HG03066 (cell line): Measurements from ENCODE around the gene PLA2G15.
"Not testable (repeated sequence)": the region's sequence is repeated elsewhere in the genome, so short reads cannot be mapped to it uniquely, and the experiment has no call there.

ENCODE experiments used
- ATAC-seq: cut with Tn5 transposase; IDR thresholded peaks from one replicate; pipeline ENCODE4 v1.9.1; 2021; ENCODE audit warnings: low read depth; ENCODE audit not compliant: unreplicated experiment

Gene PLA2G15

GRCh38 chr16:68273896-68274295, 28.7 kb downstream of the PLA2G15 start:
- ATAC-seq = no peak

- no peak for ATAC-seq
Observed at GRCh38 chr16:68274441-68274840, 29.3 kb downstream of the PLA2G15 start.

GRCh38 chr16:68275611-68276191, 30.5 kb downstream of the PLA2G15 start:
- ATAC-seq = peak; percentile 72

- no peak for ATAC-seq
Observed at GRCh38 chr16:68276223-68276622, 31.1 kb downstream of the PLA2G15 start.

- no peak for ATAC-seq
Observed at GRCh38 chr16:68279726-68280558, 34.8 kb downstream of the PLA2G15 start.

GRCh38 chr16:68281368-68282063, 36.3 kb downstream of the PLA2G15 start:
- ATAC-seq = no peak

- ATAC-seq = no peak
Observed at GRCh38 chr16:68282064-68282452, 36.9 kb downstream of the PLA2G15 start.

- ATAC-seq = no peak
Observed at GRCh38 chr16:68283346-68283745, 38.2 kb downstream of the PLA2G15 start.

GRCh38 chr16:68283801-68284598, 38.8 kb downstream of the PLA2G15 start:
- no peak for ATAC-seq

- ATAC-seq = peak; percentile 55
Observed at GRCh38 chr16:68284847-68285246, 39.7 kb downstream of the PLA2G15 start.

- ATAC-seq = no peak
Observed at GRCh38 chr16:68285683-68286082, 40.5 kb downstream of the PLA2G15 start.

- ATAC-seq = no peak
Observed at GRCh38 chr16:68286153-68287074, 41.2 kb downstream of the PLA2G15 start.

- ATAC-seq = no peak
Observed at GRCh38 chr16:68287276-68288251, 42.4 kb downstream of the PLA2G15 start.

GRCh38 chr16:68288252-68288650, 43.1 kb downstream of the PLA2G15 start:
- no peak for ATAC-seq

GRCh38 chr16:68288796-68289195, 43.6 kb downstream of the PLA2G15 start:
- ATAC-seq = not testable (repeated sequence)

- no peak for ATAC-seq
Observed at GRCh38 chr16:68289202-68289601, 44.0 kb downstream of the PLA2G15 start.

GRCh38 chr16:68289621-68290329, 44.6 kb downstream of the PLA2G15 start:
- peak; percentile 74 for ATAC-seq

- no peak for ATAC-seq
Observed at GRCh38 chr16:68290450-68290849, 45.3 kb downstream of the PLA2G15 start.
